GM18499 (cell line): Measurements from ENCODE around the gene SULF2.

Source experiments
- ATAC-seq: cut with Tn5 transposase; IDR thresholded peaks from one replicate; pipeline ENCODE4 v1.9.1; 2021; ENCODE audit warnings: moderate number of reproducible peaks; ENCODE audit not compliant: insufficient read depth, unreplicated experiment

SULF2 gene

DNA sequence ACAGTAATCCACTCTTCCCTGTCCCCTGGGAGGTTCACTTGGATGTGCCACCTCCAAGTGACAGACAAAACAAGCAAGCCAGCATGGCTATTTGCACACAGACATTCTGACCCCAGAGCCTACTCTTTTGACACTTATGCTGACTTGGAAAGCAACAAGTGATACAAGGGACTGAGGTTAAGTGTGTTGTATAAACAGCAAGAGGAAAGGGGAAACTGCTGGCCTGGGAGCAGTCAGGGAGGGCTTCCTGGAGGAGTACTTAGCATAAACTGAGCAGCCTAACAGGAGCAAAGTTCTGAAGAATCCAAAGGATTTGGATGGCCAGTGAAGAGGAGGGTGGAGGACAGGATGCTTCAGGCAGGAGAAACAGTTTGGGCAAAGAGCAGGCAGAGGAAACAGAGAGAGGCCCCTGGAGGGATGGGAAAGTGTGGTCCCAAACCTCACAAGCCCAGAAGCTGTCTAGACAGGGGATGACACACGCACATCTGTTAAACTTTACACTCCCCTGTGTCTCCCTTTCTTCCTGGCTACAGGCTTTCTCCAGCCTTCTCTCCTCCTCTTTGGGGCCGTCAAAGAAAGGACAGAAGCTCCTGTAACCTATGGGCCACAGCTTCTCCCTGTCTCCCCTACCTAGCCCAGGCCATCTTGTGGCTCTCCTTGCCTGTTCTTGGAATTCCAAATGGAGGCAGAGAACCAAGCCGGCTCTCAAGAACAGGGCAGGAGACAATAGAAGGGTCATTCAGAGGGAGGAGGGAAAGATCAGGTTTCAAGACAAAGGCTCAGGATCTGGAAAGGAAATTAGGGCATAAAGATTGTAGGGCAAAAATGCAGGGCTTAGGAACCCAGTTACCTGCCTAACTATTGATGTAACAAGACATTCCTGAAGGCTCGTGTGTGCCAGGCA is 19.3 kb downstream of the SULF2 start:
- ATAC-seq, result no peak

DNA sequence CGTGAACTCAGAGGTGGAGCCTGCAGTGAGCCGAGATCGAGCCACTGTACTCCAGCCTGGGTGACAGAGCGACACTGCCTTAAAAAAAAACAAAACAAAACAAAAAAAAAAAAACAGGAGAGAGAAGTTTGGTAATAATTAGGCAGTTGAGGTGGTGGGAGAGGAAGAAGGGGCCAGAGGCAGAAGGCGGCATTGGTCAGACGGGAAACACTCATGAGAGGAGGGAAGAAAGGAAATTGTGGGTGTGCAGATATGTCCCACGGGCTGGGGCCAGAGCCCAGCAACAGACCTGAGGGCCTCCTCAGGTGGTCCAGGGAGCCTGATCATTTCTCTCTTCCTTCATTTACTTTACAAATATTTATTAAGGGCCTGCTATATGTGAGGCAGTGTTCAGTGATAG is 20.0 kb downstream of the SULF2 start:
- ATAC-seq, result no peak

GRCh38 chr20:47764154-47764733 is 21.0 kb downstream of the SULF2 start:
- ATAC-seq, result no peak

- ATAC-seq, result no peak
Measured at GRCh38 chr20:47762699-47763268, 22.5 kb downstream of the SULF2 start.

- no peak for ATAC-seq
Measured at GRCh38 chr20:47761482-47762047, 23.7 kb downstream of the SULF2 start.

DNA sequence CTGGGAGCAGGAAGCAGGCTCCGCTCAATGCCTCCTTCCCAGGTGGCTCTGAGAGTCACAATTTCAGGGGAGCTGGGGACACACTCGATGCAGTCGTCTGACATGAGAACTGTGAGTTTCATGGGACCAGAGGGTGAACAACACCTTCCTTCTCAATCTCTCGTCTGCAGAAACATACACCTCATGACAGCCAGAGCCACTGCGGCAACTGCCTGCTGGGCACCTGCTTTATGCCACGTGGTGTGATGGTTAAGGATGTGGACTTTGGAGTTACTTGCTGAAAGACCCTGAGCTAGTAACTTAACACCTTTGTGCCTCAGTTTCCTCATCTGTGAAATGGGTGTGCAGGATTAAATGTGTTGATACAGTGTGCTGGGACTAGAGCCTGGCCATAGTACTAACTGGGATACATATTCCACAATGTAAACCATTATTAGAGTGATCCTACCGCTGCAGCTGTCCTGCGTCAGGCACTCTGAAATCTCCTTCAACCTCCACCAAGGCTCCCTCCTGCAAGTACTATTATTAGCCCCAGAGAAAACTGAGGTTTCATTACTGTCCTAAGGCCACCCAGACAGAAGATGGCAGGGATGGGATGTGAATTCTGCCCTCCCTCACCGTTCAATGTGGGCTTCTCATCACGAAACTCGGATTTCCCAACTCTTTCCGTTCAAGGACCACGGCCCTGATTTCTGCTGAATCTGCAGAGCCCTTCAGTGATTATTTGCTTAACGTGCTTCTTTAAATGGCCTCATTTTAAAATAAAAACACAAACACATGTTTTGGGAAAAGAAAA is 24.4 kb downstream of the SULF2 start:
- no peak for ATAC-seq

- ATAC-seq, result no peak
Measured at GRCh38 chr20:47758517-47759450, 26.5 kb downstream of the SULF2 start.

DNA sequence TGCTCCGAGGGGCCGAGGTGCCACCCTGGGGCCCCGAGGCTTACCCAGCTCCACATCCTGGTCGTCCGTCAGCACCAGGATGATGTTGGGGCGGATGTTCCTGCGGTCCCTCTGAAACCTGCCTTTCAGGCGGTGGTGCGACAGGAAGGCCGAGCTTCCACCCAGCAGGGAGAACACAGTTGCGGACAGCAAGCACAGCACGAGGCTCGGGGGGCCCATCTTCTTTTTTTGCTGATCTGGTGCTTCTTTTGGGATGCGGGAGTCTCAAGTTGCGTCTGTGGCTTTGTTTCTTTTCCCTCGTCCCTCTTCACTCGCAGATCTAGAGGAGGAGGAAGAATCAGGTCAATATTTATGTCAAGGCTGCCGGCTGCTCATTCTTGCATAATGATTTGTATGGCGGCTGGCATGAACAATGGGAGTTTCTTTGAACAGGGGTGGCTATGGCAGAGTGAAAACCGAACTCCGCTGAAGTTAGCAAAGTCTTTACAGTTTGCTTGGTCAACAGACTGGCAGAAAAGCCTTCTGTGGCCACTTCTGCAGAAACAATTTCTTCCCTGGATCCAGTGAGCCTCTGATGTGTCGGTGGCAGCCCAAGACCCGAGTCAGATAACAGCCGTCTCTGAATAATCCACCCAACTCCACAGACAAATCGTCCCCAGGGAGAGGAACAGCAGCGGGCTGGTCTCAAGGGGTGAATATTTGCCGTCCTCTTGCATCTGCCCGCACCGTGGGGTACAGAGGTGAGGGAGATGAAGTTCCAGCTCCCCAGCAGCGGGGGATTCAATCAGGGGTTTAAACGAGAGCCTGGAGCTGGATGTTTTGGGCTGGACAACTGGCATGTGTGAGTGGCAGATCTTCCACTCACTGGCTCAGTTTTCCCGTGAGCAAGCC is 27.9 kb downstream of the SULF2 start:
- no peak for ATAC-seq

- no peak for ATAC-seq
Measured at GRCh38 chr20:47754946-47755652, 30.2 kb downstream of the SULF2 start.

DNA sequence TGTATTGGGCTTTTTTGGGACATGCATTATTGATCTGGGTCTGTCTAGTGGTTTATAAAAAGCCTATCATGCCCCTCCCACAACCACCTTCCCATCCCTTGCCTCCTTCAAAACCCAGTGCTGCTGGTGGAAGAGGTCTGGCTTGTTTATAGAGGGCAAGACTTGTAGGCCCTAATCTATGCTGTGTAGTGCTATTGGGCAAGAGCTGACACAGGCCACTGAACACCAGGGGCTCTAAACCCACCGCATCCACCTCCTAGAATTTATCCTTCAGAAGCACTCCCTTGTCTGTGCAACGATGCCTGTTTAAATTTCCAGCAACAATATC is 30.9 kb downstream of the SULF2 start:
- no peak for ATAC-seq

DNA sequence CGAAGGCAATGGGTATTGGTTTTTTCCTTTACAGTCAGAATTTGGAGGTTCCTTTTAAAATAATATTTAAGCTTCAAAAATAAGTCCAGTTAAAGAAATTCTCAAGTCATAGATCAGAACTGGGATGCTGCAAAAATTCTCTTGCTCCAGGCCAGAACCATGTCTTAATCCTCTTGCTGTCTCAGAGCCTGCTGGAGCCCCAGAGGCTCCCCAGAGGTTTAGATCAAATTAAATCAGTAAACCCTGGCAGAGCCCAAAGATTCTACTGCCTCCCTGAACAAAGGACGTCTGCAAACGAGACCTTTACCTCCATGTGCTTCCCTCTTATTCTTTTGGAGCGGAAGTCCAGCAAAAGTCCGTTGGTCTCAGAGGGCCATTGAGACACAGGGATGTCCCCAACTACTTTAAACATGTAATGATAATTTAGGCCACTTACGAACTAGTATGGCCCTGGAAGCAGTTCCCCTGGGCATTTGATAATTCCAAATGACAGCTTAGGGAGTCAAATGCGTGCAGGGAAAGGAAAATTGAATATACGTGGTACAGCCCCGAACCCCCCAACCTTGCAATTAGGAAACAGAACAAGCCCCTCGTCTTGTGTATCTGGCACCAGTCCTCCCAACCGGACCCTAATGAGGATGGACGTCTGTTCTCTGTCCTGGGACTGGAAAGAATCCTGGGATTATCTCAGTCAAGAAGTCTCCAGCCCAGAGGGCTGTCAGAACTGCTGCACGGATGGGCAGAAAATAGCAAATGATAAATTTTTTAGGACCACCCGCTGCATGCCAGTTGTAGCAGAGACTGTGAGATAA is 31.5 kb downstream of the SULF2 start:
- no peak for ATAC-seq

DNA sequence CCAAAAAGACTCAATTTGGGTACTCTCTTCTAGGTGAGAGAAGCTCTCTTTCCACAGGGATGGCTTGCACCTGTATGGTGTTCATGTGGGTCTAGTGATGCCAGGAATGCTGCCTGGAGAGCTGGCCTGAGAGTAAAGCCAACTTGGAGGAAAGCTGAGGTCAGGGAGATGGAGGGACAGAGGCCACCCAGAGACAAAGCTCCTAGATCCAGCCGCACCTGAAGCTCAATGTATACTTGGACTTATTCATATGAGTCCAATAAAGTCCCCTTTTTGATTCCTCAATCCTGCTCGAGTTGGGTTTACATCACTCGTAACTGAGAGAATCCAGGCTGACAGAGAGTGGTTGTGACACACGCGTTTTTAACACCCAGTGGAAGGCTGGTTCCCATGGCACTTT is 33.8 kb downstream of the SULF2 start:
- no peak for ATAC-seq

DNA sequence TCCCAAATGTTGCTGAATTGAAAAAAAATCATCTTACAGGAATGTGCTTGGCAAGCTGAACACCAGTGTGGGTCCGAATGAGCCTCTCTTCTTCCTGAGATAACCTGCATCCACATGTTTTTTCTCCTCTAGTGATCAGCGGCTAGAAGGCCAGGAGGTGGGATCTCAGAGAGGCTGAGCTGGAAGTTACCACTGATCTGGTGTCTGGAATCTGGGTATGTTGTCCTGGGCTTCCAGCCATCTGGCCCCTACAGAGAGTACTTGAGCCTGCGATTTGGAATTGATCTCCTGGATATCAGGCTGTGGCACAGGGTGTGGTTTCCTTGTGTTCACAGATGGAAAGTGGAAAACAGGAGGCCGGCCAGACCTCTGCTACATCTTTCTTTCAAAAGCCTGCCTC is 35.9 kb downstream of the SULF2 start:
- no peak for ATAC-seq

- no peak for ATAC-seq
Measured at GRCh38 chr20:47748823-47749222, 36.5 kb downstream of the SULF2 start.

GRCh38 chr20:47748069-47748468 is 37.2 kb downstream of the SULF2 start:
- no peak for ATAC-seq

GRCh38 chr20:47747669-47748031 is 37.6 kb downstream of the SULF2 start:
- no peak for ATAC-seq

DNA sequence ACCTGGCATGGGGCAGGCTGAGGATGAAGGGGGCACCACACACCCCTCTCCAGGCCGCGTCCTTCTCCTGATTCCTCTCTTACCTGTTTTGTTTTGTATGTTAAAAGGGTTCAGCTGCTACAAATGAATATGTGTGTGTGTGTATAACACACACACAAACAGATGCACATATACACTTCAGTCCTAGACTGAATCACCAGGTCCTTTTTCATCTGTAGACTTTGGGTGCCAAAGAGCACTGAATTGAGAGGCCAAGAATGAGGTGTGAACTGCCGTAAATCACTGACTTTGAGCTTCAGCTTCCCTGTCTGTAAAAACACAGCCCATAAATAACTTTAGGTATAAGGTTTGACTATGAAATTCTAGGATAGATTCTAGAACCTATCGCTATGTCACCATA is 40.5 kb downstream of the SULF2 start:
- no peak for ATAC-seq
